AG09319 (cell line): Measurements from ENCODE around the gene NAT8L.

Experiments used
- DNase-seq: peaks from one replicate; pipeline ENCODE4 v3.0.0-alpha.2; 2010; ENCODE audit warnings: low read depth; ENCODE audit errors: extremely low read depth
- TF ChIP-seq, protein P1 (sequence below): IDR thresholded peaks from 2 replicates; pipeline ENCODE4 v1.5.1; 2011; ENCODE audit warnings: low read depth, mild to moderate bottlenecking, inconsistent platforms, low read length, moderate library complexity

NAT8L gene

DNA sequence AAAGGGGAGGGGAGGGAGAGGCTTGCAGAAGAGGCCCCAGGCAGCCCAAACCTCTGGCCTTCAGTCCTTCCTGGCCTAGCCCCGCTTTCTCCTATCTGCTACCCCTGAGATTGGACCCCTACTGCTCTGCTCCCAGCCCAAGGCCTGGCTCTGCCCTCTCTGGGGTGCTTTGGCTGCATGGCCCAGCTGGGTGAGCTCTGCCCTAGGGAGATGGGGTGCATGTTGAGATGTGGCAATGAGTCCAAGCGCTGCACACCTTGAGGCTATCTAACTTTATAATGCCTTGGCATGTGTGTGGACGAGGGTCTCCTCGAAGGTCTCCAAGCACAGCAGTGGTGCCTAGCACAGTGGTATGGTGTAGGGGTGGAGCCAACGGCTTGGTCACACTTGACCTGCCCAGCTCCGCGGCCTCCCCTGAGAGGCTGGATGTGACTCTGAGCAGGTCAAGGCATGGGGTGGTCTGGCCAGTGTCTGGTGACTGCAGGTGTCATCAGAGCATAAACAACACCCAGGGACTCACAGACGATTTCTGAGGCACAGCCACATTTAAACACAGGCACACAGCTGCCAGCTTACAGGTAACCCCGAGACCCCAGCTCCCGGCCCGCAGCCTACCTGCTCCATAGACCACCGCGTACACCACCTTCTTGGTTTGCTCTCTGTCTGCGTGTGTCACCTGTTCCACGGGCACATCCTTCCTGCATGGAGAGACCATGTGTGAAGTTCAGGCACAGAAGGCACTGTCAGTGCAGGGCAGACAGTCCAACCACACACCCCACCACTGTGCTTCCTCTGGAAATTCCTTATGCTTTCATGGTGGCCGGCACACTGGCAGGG is 36.3 kb downstream of the NAT8L start:
- TF ChIP-seq, protein P1, sequence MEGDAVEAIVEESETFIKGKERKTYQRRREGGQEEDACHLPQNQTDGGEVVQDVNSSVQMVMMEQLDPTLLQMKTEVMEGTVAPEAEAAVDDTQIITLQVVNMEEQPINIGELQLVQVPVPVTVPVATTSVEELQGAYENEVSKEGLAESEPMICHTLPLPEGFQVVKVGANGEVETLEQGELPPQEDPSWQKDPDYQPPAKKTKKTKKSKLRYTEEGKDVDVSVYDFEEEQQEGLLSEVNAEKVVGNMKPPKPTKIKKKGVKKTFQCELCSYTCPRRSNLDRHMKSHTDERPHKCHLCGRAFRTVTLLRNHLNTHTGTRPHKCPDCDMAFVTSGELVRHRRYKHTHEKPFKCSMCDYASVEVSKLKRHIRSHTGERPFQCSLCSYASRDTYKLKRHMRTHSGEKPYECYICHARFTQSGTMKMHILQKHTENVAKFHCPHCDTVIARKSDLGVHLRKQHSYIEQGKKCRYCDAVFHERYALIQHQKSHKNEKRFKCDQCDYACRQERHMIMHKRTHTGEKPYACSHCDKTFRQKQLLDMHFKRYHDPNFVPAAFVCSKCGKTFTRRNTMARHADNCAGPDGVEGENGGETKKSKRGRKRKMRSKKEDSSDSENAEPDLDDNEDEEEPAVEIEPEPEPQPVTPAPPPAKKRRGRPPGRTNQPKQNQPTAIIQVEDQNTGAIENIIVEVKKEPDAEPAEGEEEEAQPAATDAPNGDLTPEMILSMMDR: no peak
- no peak for DNase-seq

DNA sequence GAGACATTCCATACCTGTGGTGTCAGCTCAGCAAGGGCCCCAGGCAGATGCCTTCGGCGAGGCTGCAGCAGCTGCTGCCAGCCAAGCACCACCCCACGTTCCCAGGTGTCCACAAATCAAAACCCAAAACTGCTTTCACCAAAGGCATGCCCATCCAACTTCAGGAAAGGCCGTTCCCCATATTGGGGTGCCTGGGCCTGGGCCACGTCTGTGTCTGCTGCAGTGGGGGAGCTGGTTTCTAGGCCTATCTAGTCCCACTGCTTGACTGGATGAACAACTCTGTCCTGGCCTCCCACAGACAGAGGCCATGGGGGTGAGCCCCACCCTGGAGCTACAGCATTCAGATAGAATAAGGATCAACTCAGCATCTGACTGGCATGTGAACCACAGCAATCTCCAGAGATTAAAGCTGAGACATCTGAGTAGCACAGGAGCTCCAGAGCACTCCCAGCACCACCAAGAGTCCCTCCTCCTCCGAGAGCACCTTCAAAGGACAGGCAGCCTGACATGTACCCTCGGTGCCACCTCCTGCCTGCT is 37.0 kb downstream of the NAT8L start:
- DNase-seq: no peak
- TF ChIP-seq, protein P1: no peak

DNA sequence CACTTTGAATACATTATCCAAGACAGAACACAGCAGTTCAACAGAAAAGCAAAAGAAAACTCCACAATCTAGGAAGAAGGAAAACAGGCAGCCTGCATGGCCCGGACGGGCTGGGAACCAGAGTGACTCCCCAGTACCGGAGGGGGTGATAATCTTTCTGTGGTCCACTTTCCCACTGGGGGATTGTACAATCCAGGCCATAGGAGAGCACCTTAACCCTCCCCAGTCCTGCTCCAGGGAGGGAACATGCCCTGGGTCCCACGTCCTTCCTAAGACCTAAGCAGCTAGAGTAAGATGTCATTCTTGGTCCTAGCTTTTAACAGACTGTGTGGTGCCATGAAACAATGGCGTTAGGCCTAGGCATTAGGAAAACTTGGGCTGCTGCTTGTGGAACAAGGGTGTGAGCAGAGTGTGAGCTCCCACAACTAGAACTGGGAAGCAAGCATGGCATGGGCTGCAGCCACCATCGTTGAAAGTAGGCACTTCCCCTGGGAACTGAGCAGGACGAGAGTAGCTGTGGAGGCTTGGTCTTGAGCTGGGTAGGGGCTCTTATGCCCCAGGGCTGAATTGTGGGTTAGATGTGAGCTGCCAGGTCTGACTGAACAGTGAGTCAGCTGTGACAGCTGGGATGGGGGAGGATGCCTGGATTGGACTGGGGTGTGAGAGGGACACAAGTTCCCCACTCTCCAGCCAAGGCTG is 42.4 kb downstream of the NAT8L start:
- TF ChIP-seq, protein P1: no peak
- DNase-seq: no peak

DNA sequence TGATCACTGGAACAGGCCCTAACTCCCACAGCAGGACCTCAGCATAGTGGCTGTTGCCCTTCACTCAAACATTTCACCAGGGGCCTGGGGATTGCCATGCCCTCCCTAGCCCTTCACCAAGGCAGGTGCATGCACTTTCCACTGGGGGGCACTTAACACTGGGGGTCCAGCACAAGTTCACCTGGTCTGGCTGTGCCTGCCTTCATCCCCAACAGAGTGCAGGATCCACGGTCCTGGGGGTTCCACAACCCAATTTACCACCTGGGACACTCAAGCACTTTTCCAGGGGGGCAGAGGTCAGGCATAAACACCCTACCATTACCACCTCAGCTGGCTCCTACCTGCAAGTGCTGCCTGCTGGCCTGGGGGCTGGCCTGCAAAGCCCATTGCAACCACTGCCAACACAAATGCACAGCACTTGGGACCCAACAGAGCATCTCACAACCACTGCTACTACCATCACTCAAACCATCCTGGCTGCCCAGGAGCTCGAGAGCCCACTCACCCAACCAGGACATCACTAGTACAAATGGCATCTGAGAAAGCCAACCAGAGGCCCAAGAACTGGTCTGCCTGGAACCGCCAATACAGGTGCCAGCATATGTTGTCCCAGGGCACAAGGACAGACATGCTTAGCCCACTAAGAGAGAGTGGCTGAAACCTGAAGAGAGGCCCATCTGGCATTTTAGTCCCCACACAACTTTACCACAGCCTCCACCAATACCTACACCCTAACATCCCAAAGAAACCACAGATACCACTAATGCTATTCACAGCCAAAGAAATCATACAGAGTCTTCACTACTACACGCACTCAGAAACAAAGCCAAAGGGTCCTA is 43.1 kb downstream of the NAT8L start:
- TF ChIP-seq, protein P1: no peak
- DNase-seq: no peak

DNA sequence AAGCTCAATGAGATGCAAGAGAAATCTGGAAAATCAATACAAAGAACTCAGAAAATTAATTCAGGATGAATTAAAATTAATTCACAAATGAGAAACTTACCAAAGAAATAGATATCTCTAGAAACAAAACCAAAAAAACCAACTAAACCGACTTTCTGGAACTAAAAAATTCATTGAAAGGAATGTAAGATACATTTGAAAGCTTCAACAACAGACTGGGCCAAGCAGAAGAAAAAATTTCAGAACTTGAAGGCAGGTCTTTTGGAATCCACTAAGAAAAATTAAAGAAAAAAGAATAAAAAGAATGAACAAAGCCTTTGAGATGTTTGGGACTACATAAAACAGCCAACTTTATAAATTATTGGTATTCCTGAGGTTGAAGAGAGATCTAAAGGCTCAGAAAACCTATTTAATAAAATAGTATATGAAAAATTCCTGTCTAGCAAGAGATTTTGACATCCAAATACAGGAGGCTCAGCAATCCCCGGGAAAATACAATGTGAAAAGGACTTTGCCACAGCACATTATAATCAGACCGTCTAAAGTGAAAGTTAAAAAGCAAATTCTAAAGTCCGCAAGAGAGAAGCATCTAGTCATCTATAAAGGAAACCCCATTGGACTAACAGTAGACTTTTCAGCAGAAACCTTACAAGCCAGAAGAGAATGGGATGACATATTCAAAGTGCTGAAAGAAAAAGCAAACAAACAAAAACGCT is 44.2 kb downstream of the NAT8L start:
- TF ChIP-seq, protein P1: no peak
- no peak for DNase-seq

DNA sequence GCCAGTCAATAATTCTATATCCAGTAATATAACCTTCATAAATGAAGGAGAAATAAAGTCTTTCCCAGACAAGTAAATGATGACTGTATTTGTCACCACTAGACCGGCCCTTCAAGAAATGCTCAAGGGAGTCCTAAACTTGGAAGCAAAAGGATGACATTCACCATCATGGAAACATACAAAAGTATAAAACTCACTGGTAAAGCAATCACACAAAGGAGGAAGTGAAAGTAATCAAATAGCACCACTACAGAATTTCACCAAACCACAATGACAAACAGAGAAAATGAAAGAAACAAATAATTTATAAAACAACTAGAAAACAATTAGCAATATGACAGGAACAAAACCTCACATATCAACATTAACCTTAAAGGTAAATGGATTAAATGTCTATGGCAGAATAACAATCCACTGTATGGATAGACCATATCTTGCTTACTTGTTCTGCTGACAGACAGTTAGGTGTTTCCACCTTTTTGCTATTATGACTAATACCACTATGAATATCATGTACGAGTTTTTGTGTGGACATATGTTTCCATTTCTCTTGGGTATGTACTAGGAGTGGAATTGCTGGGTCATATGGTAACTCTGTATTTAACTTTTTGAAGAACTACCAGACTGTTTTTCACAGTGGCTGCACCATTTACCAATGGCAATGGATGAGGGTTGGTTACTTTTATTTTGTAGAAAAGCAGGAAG is 44.9 kb downstream of the NAT8L start:
- TF ChIP-seq, protein P1: no peak

More for the DNA sequence above, 44.9 kb downstream of the NAT8L start:
- DNase-seq: no peak
